Measurements from ENCODE around the gene LRRC61.
"Not testable (repeated sequence)": the region's sequence is repeated elsewhere in the genome, so short reads cannot be mapped to it uniquely, and the experiment has no call there.

The LRRC61 gene

GRCh38 chr7:150322833-150323681 is at the start of gene LRRC61, which contains the start of gene ACTR3C:
LRRC61 (plus strand) TSS chr7:150323355; CDS start chr7:150336862, 13,507 bp downstream.
ACTR3C (minus strand) TSS chr7:150323545; CDS start chr7:150295296, 28,249 bp downstream.
- peak; percentile 97 for DNase-seq

GRCh38 chr7:150276132-150276695 is 46.9 kb upstream of the LRRC61 start:
- peak; percentile 32 for DNase-seq

- not testable (repeated sequence) for DNase-seq
Measured at GRCh38 chr7:150278383-150278782, 44.8 kb upstream of the LRRC61 start.

- DNase-seq, result not testable (repeated sequence)
Measured at GRCh38 chr7:150281681-150282403, 41.3 kb upstream of the LRRC61 start.

GRCh38 chr7:150283111-150283510 is 40.0 kb upstream of the LRRC61 start:
- DNase-seq, result not testable (repeated sequence)

- DNase-seq, result not testable (repeated sequence)
Measured at GRCh38 chr7:150283608-150284007, 39.5 kb upstream of the LRRC61 start.

GRCh38 chr7:150285849-150286754 is 37.1 kb upstream of the LRRC61 start:
- peak; percentile 61 for DNase-seq

GRCh38 chr7:150287815-150288214 is 35.3 kb upstream of the LRRC61 start:
- DNase-seq, result not testable (repeated sequence)

GRCh38 chr7:150288816-150289215 is 34.3 kb upstream of the LRRC61 start:
- not testable (repeated sequence) for DNase-seq

GRCh38 chr7:150290317-150290716 is 32.8 kb upstream of the LRRC61 start:
- not testable (repeated sequence) for DNase-seq

- DNase-seq, result not testable (repeated sequence)
Measured at GRCh38 chr7:150295027-150295426, 28.1 kb upstream of the LRRC61 start.

- not testable (repeated sequence) for DNase-seq
Measured at GRCh38 chr7:150295614-150296013, 27.5 kb upstream of the LRRC61 start.

GRCh38 chr7:150296802-150297201 is 26.4 kb upstream of the LRRC61 start:
- not testable (repeated sequence) for DNase-seq

- not testable (repeated sequence) for DNase-seq
Measured at GRCh38 chr7:150297978-150298377, 25.2 kb upstream of the LRRC61 start.

- DNase-seq, result not testable (repeated sequence)
Measured at GRCh38 chr7:150302908-150303310, 20.2 kb upstream of the LRRC61 start.

GRCh38 chr7:150304499-150305258 is 18.5 kb upstream of the LRRC61 start:
- not testable (repeated sequence) for DNase-seq

GRCh38 chr7:150305259-150305902 is 17.8 kb upstream of the LRRC61 start:
- DNase-seq, result not testable (repeated sequence)

- not testable (repeated sequence) for DNase-seq
Measured at GRCh38 chr7:150305903-150306284, 17.3 kb upstream of the LRRC61 start.

GRCh38 chr7:150306377-150306776 is 16.8 kb upstream of the LRRC61 start:
- not testable (repeated sequence) for DNase-seq

- no peak for DNase-seq
Measured at GRCh38 chr7:150307129-150307528, 16.0 kb upstream of the LRRC61 start.

GRCh38 chr7:150307904-150308303 is 15.3 kb upstream of the LRRC61 start:
- no peak for DNase-seq
